Fibroblast of the aortic adventitia (primary cell): ENCODE results near the gene GPR87. TPM values are rescaled to one million over a fixed set of nuclear protein-coding genes. Genes with fewer than 3 reads are reported as not detected.

Experiments
- DNase-seq: peaks from one replicate; pipeline ENCODE4 v3.0.0-alpha.2; 2010; ENCODE audit warnings: low read depth
- H3K4me3 ChIP-seq: 2 replicates; pipeline ENCODE4 v1.5.1; 2011; ENCODE audit warnings: low read depth, mild to moderate bottlenecking, control low read depth, low read length, moderate library complexity
- CTCF ChIP-seq: IDR thresholded peaks from 2 replicates; pipeline ENCODE4 v1.5.1; 2011; ENCODE audit warnings: mild to moderate bottlenecking, low read length, control low read depth, inconsistent platforms; ENCODE audit not compliant: insufficient read depth
- total RNA-seq: library from RNA; depleted of rRNA; stranded (reverse); fragments of >200 nt; gene quantifications from 2 replicates; pipeline ENCODE4 v1.2.3, GENCODE V29; 2012; ENCODE audit warnings: low replicate concordance

Gene GPR87
- 0.18 TPM in 1 of 2 replicates, not detected in the other for total RNA-seq

- no peak for TF ChIP-seq CTCF
- no peak for DNase-seq
These were observed at the start of gene GPR87 for GRCh38 chr3:151316267-151316991. Gene GPR87, minus strand, starts transcription at chr3:151316820. Its CDS starts 16,720 bp downstream, at chr3:151300100.

GRCh38 chr3:151362751-151363174 lies 46.1 kb upstream of the GPR87 start:
- H3K4me3 ChIP-seq, result no peak overlapping the region
- DNase-seq, result no peak
- TF ChIP-seq CTCF, result no peak

More at GRCh38 chr3:151316267-151316991, at the start of gene GPR87:
- no peak within 1 kb of the TSS for H3K4me3 ChIP-seq

GRCh38 chr3:151357463-151357850 lies 40.8 kb upstream of the GPR87 start:
- peak; percentile 21 for DNase-seq
- H3K4me3 ChIP-seq, result no peak overlapping the region
- TF ChIP-seq CTCF, result no peak

- TF ChIP-seq CTCF, result no peak
- peak; percentile 43 for DNase-seq
- no peak overlapping the region for H3K4me3 ChIP-seq
These were observed 40.3 kb upstream of the GPR87 start for GRCh38 chr3:151356794-151357462.

GRCh38 chr3:151351648-151352047 lies 35.0 kb upstream of the GPR87 start:
- TF ChIP-seq CTCF, result no peak
- H3K4me3 ChIP-seq, result no peak overlapping the region

GRCh38 chr3:151351219-151351618 lies 34.6 kb upstream of the GPR87 start:
- no peak overlapping the region for H3K4me3 ChIP-seq
- TF ChIP-seq CTCF, result no peak
- no peak for DNase-seq

More at GRCh38 chr3:151351648-151352047, 35.0 kb upstream of the GPR87 start:
- DNase-seq, result no peak
